Mucosa of rectum (tissue), 2 donors: ENCODE measurements around the gene ANO9.
A peak's percentile ranks its signal among the peaks of the same experiment; 100 is the strongest.
"Not testable (repeated sequence)": the region's sequence is repeated elsewhere in the genome, so short reads cannot be mapped to it uniquely, and the experiment has no call there.

Experiments
- H3K27ac ChIP-seq, 2 donors: one replicate each; pipeline ENCODE4 v1.7.0; 2013; ENCODE audit warnings: inconsistent platforms in 2 of 2, low read depth in 2 of 2, low read length in 2 of 2
- H3K27me3 ChIP-seq, 2 donors: one replicate each; pipeline ENCODE4 v1.7.0; 2013; ENCODE audit warnings: low read length in 2 of 2; ENCODE audit not compliant: control insufficient read depth in 2 of 2, insufficient read depth in 2 of 2
- H3K36me3 ChIP-seq, 2 donors: one replicate each; pipeline ENCODE4 v1.7.0; 2013; ENCODE audit warnings: low read length in 2 of 2; ENCODE audit not compliant: control insufficient read depth in 2 of 2, insufficient read depth in 2 of 2
- H3K4me1 ChIP-seq, 2 donors: one replicate each; pipeline ENCODE4 v1.7.0; 2013; ENCODE audit warnings: low read length in 2 of 2, mild to moderate bottlenecking in 1 of 2; ENCODE audit not compliant: control insufficient read depth in 2 of 2, insufficient read depth in 2 of 2
- H3K4me3 ChIP-seq, 2 donors: one replicate each; pipeline ENCODE4 v1.7.0; 2013; ENCODE audit warnings: low read length in 2 of 2
- H3K9ac ChIP-seq, 2 donors: one replicate each; pipeline ENCODE4 v1.7.0; 2013; ENCODE audit warnings: low read length in 2 of 2, low read depth in 1 of 2, mild to moderate bottlenecking in 1 of 2
- H3K9me3 ChIP-seq, 2 donors: one replicate each; pipeline ENCODE4 v1.7.0; 2013; ENCODE audit warnings: low read length in 2 of 2; ENCODE audit not compliant: control insufficient read depth in 2 of 2
- donor health status: healthy.
- donor health status: Normal muscosa, but diverticular disease.

Gene ANO9

GRCh38 chr11:403021-403760, 38.6 kb downstream of the ANO9 start:
- Histone ChIP-seq H3K9me3 (no peaks in the 10 kb centered on the region), H3K36me3 (peaks cover 7 to 23% of the 10 kb centered on the region in 2 donors), H3K4me3 (no peak overlapping the region), H3K4me1 (peaks cover 15 to 16% of the 10 kb centered on the region in 2 donors), H3K27ac (no peak overlapping the region), H3K9ac (no peak overlapping the region), H3K27me3 (no peaks in the 10 kb centered on the region)

- not testable (repeated sequence) for H3K27ac ChIP-seq, H3K27me3 ChIP-seq, H3K4me1 ChIP-seq, H3K4me3 ChIP-seq, H3K9ac ChIP-seq, H3K9me3 ChIP-seq
- peaks cover 7 to 30% of the 10 kb centered on the region in 2 donors for H3K36me3 ChIP-seq
Observed at GRCh38 chr11:401196-401595, 40.6 kb downstream of the ANO9 start.

GRCh38 chr11:400241-400689, 41.5 kb downstream of the ANO9 start:
- no peak overlapping the region for H3K4me3 ChIP-seq
- no peak overlapping the region for H3K27ac ChIP-seq
- H3K4me1 ChIP-seq: peaks cover under 1 to 4% of the 10 kb centered on the region in 2 donors
- H3K27me3 ChIP-seq: no peaks in the 10 kb centered on the region
- no peak overlapping the region for H3K9ac ChIP-seq
- peaks cover 7 to 30% of the 10 kb centered on the region in 2 donors for H3K36me3 ChIP-seq
- no peaks in the 10 kb centered on the region for H3K9me3 ChIP-seq

- no peaks in the 10 kb centered on the region for H3K9me3 ChIP-seq
- no peak overlapping the region for H3K9ac ChIP-seq
- no peak overlapping the region for H3K27ac ChIP-seq
- peaks cover 3 to 7% of the 10 kb centered on the region in 2 donors for H3K4me1 ChIP-seq
- peaks cover 7 to 27% of the 10 kb centered on the region in 2 donors for H3K36me3 ChIP-seq
- no peaks in the 10 kb centered on the region for H3K27me3 ChIP-seq
- H3K4me3 ChIP-seq: no peak overlapping the region
Observed at GRCh38 chr11:399731-400211, 42.0 kb downstream of the ANO9 start.

GRCh38 chr11:398826-399225, 43.0 kb downstream of the ANO9 start:
- no peaks in the 10 kb centered on the region for H3K27me3 ChIP-seq
- no peak overlapping the region for H3K9ac ChIP-seq
- H3K27ac ChIP-seq: no peak overlapping the region
- peaks cover 2 to 18% of the 10 kb centered on the region in 2 donors for H3K36me3 ChIP-seq
- no peak overlapping the region for H3K4me3 ChIP-seq
- H3K9me3 ChIP-seq: no peaks in the 10 kb centered on the region
- peaks cover 4 to 8% of the 10 kb centered on the region in 2 donors for H3K4me1 ChIP-seq

- no peak overlapping the region for H3K4me3 ChIP-seq
- H3K9me3 ChIP-seq: no peaks in the 10 kb centered on the region
- no peak overlapping the region for H3K27ac ChIP-seq
- no peak overlapping the region for H3K9ac ChIP-seq
- no peaks in the 10 kb centered on the region for H3K27me3 ChIP-seq
- H3K36me3 ChIP-seq: peaks cover 0 to 11% of the 10 kb centered on the region in 2 donors
- H3K4me1 ChIP-seq: peaks cover 8 to 14% of the 10 kb centered on the region in 2 donors
Observed at GRCh38 chr11:396948-397548, 44.8 kb downstream of the ANO9 start.

GRCh38 chr11:396511-396947, 45.3 kb downstream of the ANO9 start:
- no peak overlapping the region for H3K4me3 ChIP-seq
- peaks cover 8 to 14% of the 10 kb centered on the region in 2 donors for H3K4me1 ChIP-seq
- peaks cover 0 to 11% of the 10 kb centered on the region in 2 donors for H3K36me3 ChIP-seq
- no peak overlapping the region for H3K27ac ChIP-seq
- no peaks in the 10 kb centered on the region for H3K27me3 ChIP-seq
- H3K9me3 ChIP-seq: no peaks in the 10 kb centered on the region
- H3K9ac ChIP-seq: no peak overlapping the region

GRCh38 chr11:395866-396265, 45.9 kb downstream of the ANO9 start:
- peak overlapping the region in 1 of 2 donors; percentile 93 for H3K27ac ChIP-seq
- H3K4me1 ChIP-seq: peaks cover 8 to 14% of the 10 kb centered on the region in 2 donors
- H3K4me3 ChIP-seq: peak overlapping the region; percentile 9 to 77
- H3K27me3 ChIP-seq: no peaks in the 10 kb centered on the region
- no peaks in the 10 kb centered on the region for H3K9me3 ChIP-seq
- H3K9ac ChIP-seq: peak overlapping the region in 1 of 2 donors; percentile 96
- H3K36me3 ChIP-seq: peaks cover 0 to 11% of the 10 kb centered on the region in 2 donors

GRCh38 chr11:394858-395655, 46.8 kb downstream of the ANO9 start:
- no peaks in the 10 kb centered on the region for H3K27me3 ChIP-seq
- peak overlapping the region; percentile 88 to 93 for H3K27ac ChIP-seq

More at GRCh38 chr11:394858-395655, 46.8 kb downstream of the ANO9 start:
- H3K36me3 ChIP-seq: peaks cover 0 to 11% of the 10 kb centered on the region in 2 donors
- H3K4me1 ChIP-seq: peaks cover 8 to 14% of the 10 kb centered on the region in 2 donors
- peak overlapping the region; percentile 83 to 96 for H3K9ac ChIP-seq
- H3K4me3 ChIP-seq: peak overlapping the region; percentile 77 to 83
- H3K9me3 ChIP-seq: no peaks in the 10 kb centered on the region
